ENCODE results near the gene CELSR1.

The CELSR1 gene, protein sequence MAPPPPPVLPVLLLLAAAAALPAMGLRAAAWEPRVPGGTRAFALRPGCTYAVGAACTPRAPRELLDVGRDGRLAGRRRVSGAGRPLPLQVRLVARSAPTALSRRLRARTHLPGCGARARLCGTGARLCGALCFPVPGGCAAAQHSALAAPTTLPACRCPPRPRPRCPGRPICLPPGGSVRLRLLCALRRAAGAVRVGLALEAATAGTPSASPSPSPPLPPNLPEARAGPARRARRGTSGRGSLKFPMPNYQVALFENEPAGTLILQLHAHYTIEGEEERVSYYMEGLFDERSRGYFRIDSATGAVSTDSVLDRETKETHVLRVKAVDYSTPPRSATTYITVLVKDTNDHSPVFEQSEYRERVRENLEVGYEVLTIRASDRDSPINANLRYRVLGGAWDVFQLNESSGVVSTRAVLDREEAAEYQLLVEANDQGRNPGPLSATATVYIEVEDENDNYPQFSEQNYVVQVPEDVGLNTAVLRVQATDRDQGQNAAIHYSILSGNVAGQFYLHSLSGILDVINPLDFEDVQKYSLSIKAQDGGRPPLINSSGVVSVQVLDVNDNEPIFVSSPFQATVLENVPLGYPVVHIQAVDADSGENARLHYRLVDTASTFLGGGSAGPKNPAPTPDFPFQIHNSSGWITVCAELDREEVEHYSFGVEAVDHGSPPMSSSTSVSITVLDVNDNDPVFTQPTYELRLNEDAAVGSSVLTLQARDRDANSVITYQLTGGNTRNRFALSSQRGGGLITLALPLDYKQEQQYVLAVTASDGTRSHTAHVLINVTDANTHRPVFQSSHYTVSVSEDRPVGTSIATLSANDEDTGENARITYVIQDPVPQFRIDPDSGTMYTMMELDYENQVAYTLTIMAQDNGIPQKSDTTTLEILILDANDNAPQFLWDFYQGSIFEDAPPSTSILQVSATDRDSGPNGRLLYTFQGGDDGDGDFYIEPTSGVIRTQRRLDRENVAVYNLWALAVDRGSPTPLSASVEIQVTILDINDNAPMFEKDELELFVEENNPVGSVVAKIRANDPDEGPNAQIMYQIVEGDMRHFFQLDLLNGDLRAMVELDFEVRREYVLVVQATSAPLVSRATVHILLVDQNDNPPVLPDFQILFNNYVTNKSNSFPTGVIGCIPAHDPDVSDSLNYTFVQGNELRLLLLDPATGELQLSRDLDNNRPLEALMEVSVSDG (N-terminal part only)

DNA sequence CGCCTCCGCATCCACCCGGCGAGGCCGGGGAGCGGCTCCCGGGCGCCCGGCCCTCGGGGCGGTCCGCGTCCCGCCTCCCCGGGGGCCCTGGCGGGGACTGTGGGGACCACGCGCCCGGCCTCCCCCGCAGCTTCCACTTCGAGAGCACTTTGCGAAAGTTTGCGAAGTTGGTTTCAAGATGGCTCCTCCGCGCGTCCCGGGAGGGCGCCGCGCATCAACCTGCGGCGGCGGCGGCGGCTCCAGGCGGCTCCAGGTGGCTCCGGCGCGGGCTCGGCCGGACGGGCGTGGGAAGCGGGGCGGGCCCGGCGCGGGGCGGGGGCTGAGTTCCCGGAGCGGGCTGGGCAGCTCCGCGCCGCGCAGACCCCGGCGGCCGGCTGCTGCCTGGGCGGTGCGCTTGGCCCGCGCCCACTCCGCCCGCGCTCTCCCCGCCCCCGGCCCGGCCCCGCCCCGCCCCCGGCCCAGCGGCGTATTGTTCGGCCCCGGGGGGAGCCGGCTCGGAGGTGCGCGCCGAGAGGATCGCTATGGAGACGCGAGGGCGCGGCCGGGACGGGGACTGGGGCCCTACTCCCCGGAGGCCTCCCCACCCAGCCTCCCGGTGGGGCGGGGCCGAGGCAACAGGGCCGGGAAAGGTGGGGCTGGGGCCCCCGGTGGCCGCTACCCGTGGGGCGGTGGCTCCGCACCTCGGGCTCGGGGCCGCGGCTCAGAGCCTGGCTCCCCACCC is at the start of gene CELSR1:
Gene CELSR1 (minus strand): TSS at position 396 of the 721 bp plus-strand sequence. CDS start 450 bp downstream, outside the sequence.
- no peak for DNase-seq

DNA sequence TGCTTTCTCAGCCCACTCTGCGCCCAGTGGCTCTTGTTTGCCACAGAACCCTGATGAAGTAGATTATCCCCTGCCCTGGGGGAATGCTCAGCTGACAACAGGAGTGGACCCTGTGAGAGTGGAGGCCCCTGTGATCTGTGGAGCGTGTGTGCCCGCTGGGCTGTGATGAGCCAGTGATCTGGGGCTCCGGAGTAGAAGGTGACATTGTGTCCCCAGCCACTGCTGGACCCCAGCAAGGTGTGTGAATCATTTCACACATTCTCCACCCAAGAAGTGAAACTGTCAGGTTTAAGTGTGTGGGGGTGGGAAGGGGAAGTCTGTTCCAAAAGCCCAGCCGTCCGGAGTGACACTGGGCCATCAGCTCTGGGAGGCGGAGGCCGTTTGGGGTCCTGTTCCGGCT is 49.6 kb upstream of the CELSR1 start:
- DNase-seq, result no peak

DNA sequence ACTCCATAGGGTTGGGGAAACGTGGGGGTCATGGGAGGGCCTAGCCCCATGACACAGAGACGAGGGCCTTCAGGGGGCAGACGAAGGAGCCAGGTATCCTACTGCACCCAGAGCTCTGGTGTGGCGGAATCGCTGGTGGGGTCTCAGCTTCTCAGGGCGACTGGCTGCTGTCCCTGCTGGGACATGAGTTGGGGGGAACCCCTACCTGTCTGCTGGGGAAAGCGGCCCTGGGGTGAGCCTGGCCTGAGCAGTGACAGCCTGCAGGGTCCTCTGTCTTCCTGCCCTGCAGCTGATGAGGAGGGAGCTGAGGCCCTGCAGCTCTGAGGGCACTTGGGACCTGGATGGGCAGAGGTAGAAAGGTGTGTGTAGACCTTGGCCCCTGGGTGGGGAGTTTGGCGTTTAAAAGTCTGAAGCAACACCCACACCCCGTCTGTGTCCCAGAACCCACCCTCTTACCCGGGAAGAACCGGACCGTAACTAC is 49.2 kb upstream of the CELSR1 start:
- no peak for DNase-seq

DNA sequence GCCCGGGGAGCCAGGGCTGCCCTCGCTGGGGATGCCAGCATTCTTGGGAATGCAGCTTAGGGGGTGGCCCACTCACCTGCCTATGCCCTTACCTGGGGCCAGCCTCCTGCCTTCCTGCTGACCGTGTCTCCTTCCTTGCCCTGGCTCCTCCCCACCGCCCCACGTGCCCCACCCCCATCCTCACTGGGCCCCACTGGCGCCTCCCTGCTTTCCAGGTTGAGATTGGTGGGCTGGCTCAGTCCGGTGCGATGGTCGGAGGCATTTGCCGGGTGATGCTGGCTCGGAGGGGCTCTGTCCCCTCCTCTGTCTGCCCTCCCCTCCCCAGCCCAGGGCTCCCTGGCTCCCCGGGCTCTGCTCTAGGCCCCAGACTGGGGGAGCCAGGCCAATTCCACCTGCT is 48.7 kb upstream of the CELSR1 start:
- DNase-seq, result no peak

DNA sequence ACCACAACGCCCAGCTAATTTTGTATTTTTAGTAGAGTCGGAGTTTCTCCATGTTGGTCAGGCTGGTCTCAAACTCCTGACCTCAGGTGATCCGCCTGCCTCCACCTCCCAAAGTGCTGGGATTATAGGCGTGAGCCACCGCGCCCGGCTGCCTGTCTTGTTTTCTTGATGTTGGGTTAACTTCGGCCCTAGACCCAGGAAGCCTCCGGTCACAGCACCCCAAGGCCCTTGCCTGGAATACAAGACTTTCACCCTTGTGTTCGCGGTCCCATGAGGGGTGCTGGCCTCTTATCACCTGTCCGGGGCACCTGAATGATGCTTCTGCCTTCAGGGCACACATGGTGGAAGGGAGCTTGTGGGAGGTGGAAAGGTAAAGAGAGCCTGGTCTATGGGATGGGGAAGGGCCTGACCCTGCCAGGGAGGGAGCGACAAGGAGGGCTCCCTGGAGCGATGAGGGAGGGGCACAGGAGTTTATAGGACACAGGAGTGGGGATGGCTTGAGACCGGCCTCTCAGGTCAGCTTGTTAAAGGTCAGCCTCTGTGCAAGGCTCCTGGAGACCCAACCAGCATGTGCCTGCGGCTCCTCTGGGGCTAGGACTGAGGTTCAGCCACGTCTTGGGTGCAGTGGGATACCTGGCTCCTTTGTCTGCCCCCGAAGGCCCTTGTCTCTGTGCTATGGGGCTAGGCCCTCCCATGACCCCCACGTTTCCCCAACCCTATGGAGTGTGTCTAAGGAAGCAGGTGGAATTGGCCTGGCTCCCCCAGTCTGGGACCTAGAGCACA is 48.1 kb upstream of the CELSR1 start:
- no peak for DNase-seq

DNA sequence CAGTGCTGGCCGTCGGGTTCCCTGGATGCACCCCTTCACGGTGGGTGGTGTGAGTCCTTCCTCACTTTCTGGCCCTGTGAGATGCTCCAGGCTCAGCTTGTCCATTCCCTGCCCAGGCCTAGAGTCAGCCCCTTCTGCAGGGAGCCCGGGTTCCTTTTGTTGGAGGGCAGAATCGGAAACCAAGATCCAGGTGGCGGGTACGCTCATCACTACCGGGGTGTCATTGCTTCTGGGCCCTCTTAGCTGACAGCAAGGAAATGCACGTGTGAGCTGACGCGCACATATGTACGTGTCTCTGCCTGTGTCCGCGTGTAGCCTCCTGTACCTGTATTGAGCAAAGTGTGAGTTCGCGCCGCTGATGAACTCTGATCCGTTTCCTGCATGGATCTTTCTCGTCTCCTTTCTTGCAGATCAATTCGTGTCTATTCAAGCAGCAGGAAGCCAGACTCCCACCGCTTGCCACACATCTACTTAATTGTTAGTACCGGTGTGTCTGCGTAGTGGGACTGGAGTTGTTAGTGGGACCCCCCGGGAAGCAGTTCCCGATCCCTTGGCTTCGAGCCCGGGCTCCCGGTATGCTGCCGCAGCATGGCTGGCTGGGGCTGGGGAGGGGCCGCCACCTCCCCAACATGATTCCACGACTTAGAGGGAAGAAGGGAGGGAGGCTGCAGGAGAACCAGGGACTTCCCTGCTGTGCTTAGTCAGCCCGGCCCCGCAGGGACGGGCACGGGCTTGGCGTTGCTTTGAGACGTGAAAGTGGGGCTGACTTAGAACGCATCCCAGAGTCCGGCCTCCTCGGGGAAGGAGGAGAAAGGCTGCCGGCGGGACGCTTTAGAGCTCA is 46.9 kb upstream of the CELSR1 start:
- DNase-seq, result no peak

DNA sequence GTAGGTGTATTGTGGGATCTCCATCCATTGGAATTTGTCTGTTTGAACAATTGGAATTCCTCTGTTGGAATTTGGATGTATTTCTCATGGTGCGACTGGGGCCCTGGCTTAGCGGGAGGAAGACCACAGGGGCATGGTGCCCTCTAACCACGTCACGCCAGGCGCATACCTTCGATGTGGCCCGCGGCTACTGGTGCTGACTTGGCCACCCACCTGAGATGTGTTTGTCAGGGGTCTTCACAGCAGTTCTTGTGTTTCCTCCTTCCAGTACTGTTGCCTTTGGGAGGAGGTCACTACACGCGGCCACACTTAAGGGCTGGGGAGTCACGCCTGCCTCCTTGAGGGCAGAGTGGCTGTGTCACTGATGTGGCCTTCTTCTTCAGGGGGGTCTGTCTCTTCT is 46.2 kb upstream of the CELSR1 start:
- no peak for DNase-seq

DNA sequence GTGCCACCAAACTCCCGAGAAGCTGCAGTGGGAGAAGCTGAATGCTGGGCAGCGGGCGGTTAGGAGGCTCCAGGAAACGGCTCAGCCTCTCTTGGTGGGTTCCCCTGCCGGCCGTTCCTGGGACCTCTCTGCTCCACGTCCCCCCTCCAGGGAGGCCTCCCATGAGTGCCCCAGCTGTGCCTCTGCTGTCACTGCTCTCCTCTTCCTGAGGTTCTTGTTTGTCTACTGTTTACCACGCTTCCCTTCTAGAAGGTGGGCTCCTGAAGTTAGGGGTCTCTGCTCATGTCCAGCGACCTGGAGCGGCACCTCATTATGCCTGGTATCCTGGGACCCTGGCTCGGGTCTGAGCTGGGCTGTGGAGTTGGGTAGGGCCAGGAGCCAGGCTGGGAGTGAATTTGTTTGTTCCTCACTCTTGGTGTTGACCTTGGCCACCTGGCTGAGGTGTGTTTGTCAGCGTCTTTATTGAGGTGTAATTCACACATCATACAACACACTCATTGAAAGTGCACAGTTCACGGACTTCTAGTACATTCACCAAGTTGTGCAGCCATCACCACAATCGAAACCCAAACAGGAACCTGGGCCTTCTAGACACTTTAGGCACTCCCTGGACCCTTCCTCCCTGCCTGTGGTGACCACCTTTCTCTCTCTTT is 45.0 kb upstream of the CELSR1 start:
- no peak for DNase-seq

DNA sequence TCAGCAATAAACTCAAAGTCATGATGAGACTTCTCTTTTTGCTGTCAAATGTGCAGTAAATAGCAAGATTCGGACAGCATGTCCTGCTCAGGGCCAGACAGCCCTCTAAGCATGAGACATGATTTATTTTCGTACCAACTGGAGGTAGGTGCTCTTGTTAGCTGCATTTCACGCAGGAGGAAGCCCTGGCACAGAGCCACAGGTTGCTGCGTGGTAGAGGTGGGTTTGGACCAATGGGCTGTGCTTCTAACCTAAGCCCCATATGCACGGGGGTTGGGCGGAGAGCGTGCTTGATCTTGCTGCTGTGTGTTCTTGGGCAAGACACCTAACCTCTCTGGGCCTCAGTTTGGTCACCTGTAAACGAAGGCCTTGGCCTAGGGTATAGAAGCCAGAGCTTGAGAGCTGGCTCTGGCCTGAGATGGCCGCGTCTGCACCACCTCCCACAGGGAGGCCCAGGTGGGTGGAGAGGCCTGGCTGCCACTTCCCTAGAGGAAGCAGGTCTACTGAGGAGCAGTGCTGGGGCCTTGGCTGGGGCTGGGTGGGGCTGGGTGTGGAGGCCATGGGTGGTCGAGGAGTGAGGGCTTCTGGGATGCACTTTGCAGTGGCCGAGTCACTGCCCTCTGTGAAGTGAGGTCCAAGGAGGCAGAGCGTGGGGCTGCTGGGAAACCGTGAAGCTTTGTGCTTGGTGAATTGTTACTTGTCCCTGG is 44.3 kb upstream of the CELSR1 start:
- DNase-seq, result no peak

DNA sequence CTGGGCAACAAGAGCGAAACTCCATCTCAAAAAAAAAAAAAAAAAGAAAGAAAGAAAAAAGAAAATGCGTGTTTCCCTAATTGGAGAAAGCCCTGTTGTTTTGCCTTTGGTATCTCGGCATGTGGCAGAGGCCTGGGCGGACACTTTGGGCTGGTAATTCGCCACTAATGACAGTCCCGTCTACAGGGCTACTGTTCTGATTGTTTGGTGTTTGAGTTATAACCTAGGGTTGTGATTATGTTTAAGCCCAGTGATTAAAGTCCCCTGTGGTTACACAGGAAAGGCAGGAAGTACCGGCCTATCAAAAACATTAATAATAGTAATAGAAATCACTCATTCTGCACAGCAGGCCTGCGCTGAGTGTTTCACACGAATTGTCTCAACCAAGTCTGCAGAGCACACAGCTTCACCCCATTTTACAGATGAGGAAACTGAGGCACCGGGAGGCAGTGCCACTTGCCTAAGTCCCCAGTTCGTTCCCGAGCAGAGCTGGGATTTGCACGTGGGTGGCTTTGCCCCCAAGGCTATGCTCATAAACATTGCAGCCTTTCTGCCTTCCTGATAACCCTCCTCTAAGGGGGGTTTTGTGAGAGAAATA is 43.6 kb upstream of the CELSR1 start:
- DNase-seq, result no peak

DNA sequence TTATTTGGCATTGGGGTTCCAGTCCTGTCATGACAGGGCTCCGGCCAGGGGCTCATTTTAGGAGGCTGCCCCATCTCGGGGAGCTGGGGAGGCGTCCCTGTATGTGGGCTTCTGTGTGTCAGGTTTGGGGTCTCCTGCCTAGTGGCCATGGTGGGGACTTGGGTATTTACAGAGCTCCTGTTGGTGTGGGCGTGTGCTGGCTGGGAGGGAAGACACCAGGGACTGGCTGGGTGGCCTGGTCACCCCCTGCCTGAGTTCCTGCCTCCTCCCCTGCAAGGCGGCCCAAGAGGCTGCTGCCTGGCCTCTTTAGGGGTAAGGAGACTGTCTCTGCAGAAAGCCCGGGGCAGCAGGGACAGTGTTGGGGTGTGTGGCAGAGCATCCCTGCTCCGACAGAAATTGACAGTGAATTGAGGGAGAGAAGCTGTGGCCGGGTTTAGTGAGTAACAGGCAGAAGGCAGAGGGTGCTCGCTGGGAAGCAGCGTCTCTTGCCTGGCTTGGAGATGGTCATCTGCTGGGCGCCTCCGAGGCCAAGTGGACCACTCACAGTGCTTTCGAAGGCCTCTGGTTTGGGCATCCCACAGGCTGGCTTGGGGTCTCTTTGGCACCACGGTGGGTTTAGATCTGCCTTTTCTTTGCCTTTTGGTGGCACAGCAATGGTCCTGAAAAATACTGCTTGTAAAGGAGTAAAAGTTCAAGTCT is 42.5 kb upstream of the CELSR1 start:
- DNase-seq, result no peak

DNA sequence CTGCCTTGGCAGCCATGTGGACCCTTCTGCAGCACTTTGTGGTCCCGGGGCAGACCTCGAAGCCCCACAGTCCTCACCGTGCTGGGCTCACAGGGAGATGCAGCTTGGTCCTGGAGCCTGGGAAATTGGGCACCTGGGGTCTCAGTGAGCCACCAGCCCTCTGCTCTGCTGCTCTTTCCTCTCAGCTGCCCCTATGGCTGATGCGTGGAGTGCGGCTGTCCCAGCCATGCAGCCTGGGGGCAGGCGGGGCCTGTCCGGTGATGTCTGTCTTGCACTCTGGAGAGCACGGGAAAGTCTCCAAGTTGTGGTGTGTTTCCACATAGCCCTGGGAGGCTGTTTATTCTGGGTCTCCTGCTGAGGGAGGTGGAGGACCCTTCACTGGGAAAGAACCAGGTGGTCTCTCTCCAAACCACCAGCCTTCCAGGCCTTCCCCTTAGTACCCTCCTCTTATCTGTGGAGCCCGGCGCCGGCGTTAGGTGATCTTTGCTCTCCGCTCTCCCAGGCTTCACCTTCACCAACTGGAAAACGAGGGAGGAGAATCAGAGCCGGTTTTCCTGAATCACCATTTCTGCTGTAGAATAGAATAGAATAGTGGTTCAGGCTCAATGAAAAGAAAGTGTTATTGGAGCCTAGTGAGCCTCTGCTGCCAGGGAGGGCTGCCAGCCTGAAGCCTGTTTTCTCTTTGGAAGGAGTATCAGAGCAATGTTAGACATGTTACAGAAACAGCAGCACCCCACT is 41.6 kb upstream of the CELSR1 start:
- DNase-seq, result no peak

DNA sequence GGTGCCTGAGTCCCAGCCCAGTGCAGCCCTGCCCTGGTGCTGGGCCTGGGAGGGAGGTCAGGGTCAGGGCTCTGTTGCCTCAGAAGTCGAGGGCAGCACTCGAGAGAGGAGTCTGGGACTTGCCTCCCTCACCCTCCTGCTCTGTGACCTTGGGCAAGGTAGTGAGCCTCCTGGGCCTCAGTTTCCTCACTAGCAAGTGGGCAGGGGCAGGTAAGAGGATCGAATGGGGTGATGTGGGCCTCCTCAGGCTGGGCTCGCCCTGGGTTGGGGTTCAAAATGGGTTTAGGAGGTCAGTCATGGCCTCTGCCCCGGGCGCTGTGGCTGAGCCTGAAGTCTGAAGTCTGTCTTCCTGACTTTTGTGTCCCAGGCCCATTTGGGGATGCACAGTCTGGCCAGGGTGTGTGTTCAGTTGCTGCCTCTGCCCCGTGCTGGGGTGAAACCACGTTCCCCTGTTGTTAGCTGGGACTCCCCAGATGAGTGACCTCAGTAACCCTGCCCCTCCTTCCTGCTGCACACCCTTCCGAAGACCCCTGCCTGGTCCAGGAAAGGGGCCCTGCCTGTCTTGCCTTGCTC is 40.9 kb upstream of the CELSR1 start:
- DNase-seq, result no peak

DNA sequence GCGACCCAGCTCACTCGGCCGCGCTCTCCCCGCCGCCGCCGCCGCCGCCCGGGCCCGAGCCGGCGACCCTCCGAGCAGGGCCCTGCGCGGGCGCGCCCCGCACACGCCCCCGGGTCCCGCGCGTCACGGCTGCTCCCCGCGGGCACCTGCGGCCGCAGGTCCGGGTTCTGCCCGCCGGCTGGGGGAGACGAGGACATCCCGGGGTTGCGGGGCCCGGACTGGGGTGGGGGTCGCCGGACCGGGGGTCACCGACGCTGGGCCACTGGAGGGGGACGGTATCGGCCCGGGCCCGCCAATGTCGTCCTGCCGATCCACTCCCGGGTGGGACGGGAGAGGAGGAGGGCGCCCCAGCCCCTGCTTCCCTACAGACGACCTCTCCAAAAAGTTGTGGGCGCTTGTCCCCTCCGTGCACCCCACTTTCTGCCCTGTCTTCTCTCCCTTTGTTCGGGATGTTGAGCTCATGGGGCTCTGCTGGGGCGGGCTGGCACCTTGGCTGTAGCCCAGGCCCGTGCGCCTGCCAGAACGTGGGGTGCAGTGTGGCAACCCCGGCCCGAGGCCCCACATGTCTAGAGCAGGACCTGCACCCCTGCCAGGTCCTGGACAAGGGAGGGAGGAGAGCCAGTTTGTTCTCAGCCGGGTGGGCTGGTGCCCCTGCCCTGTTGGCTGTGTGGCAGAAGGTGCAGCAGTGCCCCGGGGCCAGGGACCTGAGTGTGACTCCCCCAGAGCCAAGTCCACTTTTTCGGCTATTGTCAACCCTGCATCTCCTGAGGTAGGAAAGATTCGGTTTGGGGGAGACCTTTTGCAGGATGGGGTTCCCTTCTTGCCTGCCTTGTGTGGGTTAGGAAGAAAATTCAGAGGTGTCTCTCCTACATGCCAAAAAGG is 40.2 kb upstream of the CELSR1 start:
- no peak for DNase-seq

DNA sequence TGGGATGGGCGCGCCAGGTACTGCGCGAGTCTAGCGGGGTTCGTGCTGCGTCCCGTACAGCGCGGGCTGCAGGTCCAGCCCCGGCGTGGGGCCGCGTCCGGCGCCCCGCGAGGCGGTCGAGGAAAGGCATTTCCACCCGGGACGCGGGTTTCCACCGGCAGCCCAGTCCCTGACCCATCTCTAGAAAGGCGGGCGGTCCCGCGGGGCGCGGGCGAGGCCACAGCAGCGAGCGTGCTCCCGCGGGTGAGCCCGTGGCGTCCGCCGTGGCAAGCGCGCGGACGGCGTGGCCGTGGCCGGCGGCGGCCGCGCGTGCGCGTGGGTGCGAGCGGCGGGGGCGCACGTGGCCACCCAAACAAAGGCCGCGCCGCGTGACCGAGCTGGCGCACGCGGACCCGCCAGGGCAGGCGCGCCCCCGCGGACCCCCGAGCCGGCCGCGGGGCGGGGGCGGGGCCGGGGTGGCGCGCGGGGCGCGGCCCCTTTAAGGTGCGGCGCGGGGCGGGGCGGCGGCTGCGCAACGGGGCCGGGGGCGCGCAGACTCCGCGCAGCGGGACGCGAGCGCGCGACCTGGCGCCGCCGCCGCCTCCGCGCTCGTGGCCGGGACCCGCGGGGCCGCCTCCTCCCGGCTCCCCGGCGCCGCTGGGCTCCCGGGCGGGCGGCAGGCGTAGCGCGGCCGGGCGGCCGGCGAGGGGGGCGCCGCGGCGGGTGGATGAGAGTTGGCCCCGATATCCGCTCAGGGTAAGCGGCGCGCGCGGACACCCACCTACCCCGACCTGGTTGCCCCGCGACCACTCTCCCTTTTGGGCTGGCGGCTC is 39.3 kb upstream of the CELSR1 start:
- no peak for DNase-seq
